Measurements from ENCODE around the gene MRPL36. TPM values are rescaled to one million over a fixed set of nuclear protein-coding genes. Genes with fewer than 3 reads are reported as not detected.
A peak's percentile ranks its signal among the peaks of the same experiment; 100 is the strongest.

The MRPL36 gene
- total RNA-seq, 2 experiments from 2014 or later, result 51.4 to 64.9 TPM

- DNase-seq (no peak), ATAC-seq (no peak)
- Mint-ChIP-seq H3K27me3 (no peaks in the 10 kb centered on the region), H3K27ac (no peak overlapping the region), H3K9me3 (ENCODE audit: low read depth) (no peaks in the 10 kb centered on the region), H3K4me1 (no peaks in the 10 kb centered on the region), H3K4me3 (no peak overlapping the region), H3K36me3 (ENCODE audit: low read depth) (no peaks in the 10 kb centered on the region)
- POLR2A ChIA-PET, result no interaction called here
- CTCF ChIA-PET, result interaction anchor here (0.6 kb wide), 1 partner anchor 178 kb away, joined by 3 read pairs; no protein-coding TSS in a partner anchor
- intact Hi-C loops (cut with DNase I, micrococcal nuclease), result no loop called here
Observed at GRCh38 chr5:1770443-1770802, 29.2 kb downstream of the MRPL36 start.

GRCh38 chr5:1769752-1770442, 29.7 kb downstream of the MRPL36 start:
- CTCF ChIA-PET, result no interaction called here
- Mint-ChIP-seq H3K27ac (no peak overlapping the region), H3K27me3 (no peaks in the 10 kb centered on the region), H3K4me1 (no peaks in the 10 kb centered on the region), H3K36me3 (ENCODE audit: low read depth) (no peaks in the 10 kb centered on the region), H3K4me3 (no peak overlapping the region), H3K9me3 (ENCODE audit: low read depth) (no peaks in the 10 kb centered on the region)
- intact Hi-C loops (cut with DNase I, micrococcal nuclease), result no loop called here
- POLR2A ChIA-PET, result no interaction called here
- no peak for ATAC-seq
- no peak for DNase-seq

GRCh38 chr5:1769017-1769640, 30.5 kb downstream of the MRPL36 start:
- H3K27ac Mint-ChIP-seq, result no peak overlapping the region
- ATAC-seq (no peak), DNase-seq (no peak)
- ChIA-PET CTCF (no interaction called here), POLR2A (no interaction called here)
- no peak overlapping the region for H3K4me3 Mint-ChIP-seq
- no peaks in the 10 kb centered on the region for H3K4me1 Mint-ChIP-seq
- peaks cover 3% of the 10 kb centered on the region for H3K27me3 Mint-ChIP-seq
- no peaks in the 10 kb centered on the region for H3K36me3 Mint-ChIP-seq (ENCODE audit: low read depth)
- intact Hi-C loops (cut with DNase I, micrococcal nuclease), result no loop called here
- no peaks in the 10 kb centered on the region for H3K9me3 Mint-ChIP-seq (ENCODE audit: low read depth)

- POLR2A ChIA-PET, result no interaction called here
- peaks cover 4% of the 10 kb centered on the region for H3K27me3 Mint-ChIP-seq
- ATAC-seq (no peak), DNase-seq (peak; percentile 3)
- CTCF ChIA-PET, result no interaction called here
- intact Hi-C loops (cut with DNase I, micrococcal nuclease), result no loop called here
- no peaks in the 10 kb centered on the region for H3K9me3 Mint-ChIP-seq (ENCODE audit: low read depth)
- no peaks in the 10 kb centered on the region for H3K36me3 Mint-ChIP-seq (ENCODE audit: low read depth)
- no peak overlapping the region for H3K27ac Mint-ChIP-seq
- H3K4me3 Mint-ChIP-seq, result no peak overlapping the region
- H3K4me1 Mint-ChIP-seq, result no peaks in the 10 kb centered on the region
Observed at GRCh38 chr5:1768283-1769000, 31.2 kb downstream of the MRPL36 start.

- Mint-ChIP-seq H3K27ac (no peak overlapping the region), H3K4me3 (no peak overlapping the region), H3K27me3 (peaks cover 4% of the 10 kb centered on the region), H3K36me3 (ENCODE audit: low read depth) (no peaks in the 10 kb centered on the region), H3K9me3 (ENCODE audit: low read depth) (no peaks in the 10 kb centered on the region), H3K4me1 (no peaks in the 10 kb centered on the region)
- POLR2A ChIA-PET, result no interaction called here
- no peak for ATAC-seq
- CTCF ChIA-PET, result no interaction called here
- no peak for DNase-seq
- intact Hi-C loops (cut with DNase I, micrococcal nuclease), result no loop called here
Observed at GRCh38 chr5:1767524-1768282, 31.9 kb downstream of the MRPL36 start.

GRCh38 chr5:1765880-1766235, 33.8 kb downstream of the MRPL36 start:
- DNase-seq (peak; percentile 3), ATAC-seq (no peak)
- intact Hi-C loops (cut with DNase I, micrococcal nuclease), result no loop called here
- Mint-ChIP-seq H3K27ac (no peak overlapping the region), H3K4me1 (no peaks in the 10 kb centered on the region), H3K36me3 (ENCODE audit: low read depth) (no peaks in the 10 kb centered on the region), H3K4me3 (no peak overlapping the region), H3K27me3 (peaks cover 6% of the 10 kb centered on the region), H3K9me3 (ENCODE audit: low read depth) (no peaks in the 10 kb centered on the region)
- ChIA-PET POLR2A (no interaction called here), CTCF (no interaction called here)

GRCh38 chr5:1765141-1765879, 34.3 kb downstream of the MRPL36 start:
- Mint-ChIP-seq H3K9me3 (ENCODE audit: low read depth) (no peaks in the 10 kb centered on the region), H3K4me1 (no peaks in the 10 kb centered on the region), H3K27me3 (peaks cover 6% of the 10 kb centered on the region), H3K36me3 (ENCODE audit: low read depth) (no peaks in the 10 kb centered on the region), H3K27ac (no peak overlapping the region), H3K4me3 (no peak overlapping the region)
- peak; percentile 1 for DNase-seq
- ChIA-PET POLR2A (no interaction called here), CTCF (no interaction called here)
- intact Hi-C loops (cut with DNase I, micrococcal nuclease), result no loop called here
- ATAC-seq, result no peak

GRCh38 chr5:1764606-1764960, 35.1 kb downstream of the MRPL36 start:
- ATAC-seq (no peak), DNase-seq (peak; percentile 1)
- Mint-ChIP-seq H3K4me3 (no peak overlapping the region), H3K27ac (no peak overlapping the region), H3K4me1 (no peaks in the 10 kb centered on the region), H3K27me3 (peaks cover 6% of the 10 kb centered on the region), H3K36me3 (ENCODE audit: low read depth) (no peaks in the 10 kb centered on the region), H3K9me3 (ENCODE audit: low read depth) (no peaks in the 10 kb centered on the region)
- ChIA-PET POLR2A (no interaction called here), CTCF (interaction anchor here (0.9 to 1.9 kb wide), 3 partner anchors 9 to 28 kb away, joined by 4 to 5 read pairs (median 4); no protein-coding TSS in a partner anchor)
- intact Hi-C loops (cut with DNase I, micrococcal nuclease), result loop anchor here in 1 of 2 experiments (5.0 kb wide), 1 partner anchor 253 kb away; no protein-coding TSS in a partner anchor

- ATAC-seq, result no peak
- Mint-ChIP-seq H3K36me3 (ENCODE audit: low read depth) (no peaks in the 10 kb centered on the region), H3K9me3 (ENCODE audit: low read depth) (no peaks in the 10 kb centered on the region), H3K27ac (no peak overlapping the region), H3K4me1 (no peaks in the 10 kb centered on the region), H3K4me3 (no peak overlapping the region), H3K27me3 (peaks cover 6% of the 10 kb centered on the region)
- intact Hi-C loops (cut with DNase I, micrococcal nuclease), result loop anchor here (1.0 to 5.0 kb wide), 3 partner anchors 253 to 274 kb away; no protein-coding TSS in a partner anchor
- POLR2A ChIA-PET, result no interaction called here
- CTCF ChIA-PET, result interaction anchor here (0.7 to 1.9 kb wide), 7 partner anchors 9 to 271 kb away, joined by 3 to 5 read pairs (median 3); no protein-coding TSS in a partner anchor
- DNase-seq, result peak; percentile 3
Observed at GRCh38 chr5:1763960-1764605, 35.6 kb downstream of the MRPL36 start.

GRCh38 chr5:1763548-1763911, 36.1 kb downstream of the MRPL36 start:
- ATAC-seq, result peak; percentile 58
- no peaks in the 10 kb centered on the region for H3K36me3 Mint-ChIP-seq (ENCODE audit: low read depth)
- H3K4me3 Mint-ChIP-seq, result no peak overlapping the region
- no peaks in the 10 kb centered on the region for H3K9me3 Mint-ChIP-seq (ENCODE audit: low read depth)
- intact Hi-C loops (cut with DNase I, micrococcal nuclease), result loop anchor here (1.0 to 5.0 kb wide), 3 partner anchors 254 to 275 kb away; no protein-coding TSS in a partner anchor
- H3K4me1 Mint-ChIP-seq, result no peaks in the 10 kb centered on the region
- CTCF ChIA-PET, result interaction anchor here (0.7 to 1.9 kb wide), 9 partner anchors 9 to 271 kb away, joined by 3 to 5 read pairs (median 3); partner anchors contain the start of gene MRPL36
- H3K27me3 Mint-ChIP-seq, result peaks cover 6% of the 10 kb centered on the region
- POLR2A ChIA-PET, result no interaction called here
- DNase-seq, result peak; percentile 62
- H3K27ac Mint-ChIP-seq, result no peak overlapping the region

Measured in activated CD4-positive, alpha-beta T cell treated with anti-CD3 and anti-CD28 coated beads for 36 hours (primary cell).